Esophagus (tissue), 2 donors: ENCODE measurements around the gene PTGDS. TPM values are rescaled to one million over a fixed set of nuclear protein-coding genes. Genes with fewer than 3 reads are reported as not detected.

Experiments
- H3K27ac ChIP-seq, 2 donors: one replicate each; pipeline ENCODE4 v1.5.1; 2013; ENCODE audit warnings: low read depth in 2 of 2, mild to moderate bottlenecking in 2 of 2, inconsistent platforms in 1 of 2, low read length in 1 of 2, moderate library complexity in 1 of 2
- H3K27me3 ChIP-seq, 2 donors: one replicate each; pipeline ENCODE4 v1.6.1; 2013; ENCODE audit warnings: low read length in 2 of 2, control low read depth in 1 of 2, mild to moderate bottlenecking in 1 of 2; ENCODE audit not compliant: insufficient read depth in 2 of 2, control insufficient read depth in 1 of 2
- H3K36me3 ChIP-seq, 2 donors: one replicate each; pipeline ENCODE4 v1.6.1; 2013; ENCODE audit warnings: low read length in 1 of 2; ENCODE audit not compliant: control insufficient read depth in 2 of 2, insufficient read depth in 2 of 2
- H3K4me1 ChIP-seq, 2 donors: one replicate each; pipeline ENCODE4 v1.6.1; 2013; ENCODE audit warnings: low read length in 1 of 2; ENCODE audit not compliant: control insufficient read depth in 2 of 2, insufficient read depth in 2 of 2
- H3K4me3 ChIP-seq, 2 donors: one replicate each; pipeline ENCODE4 v1.5.1; 2013; ENCODE audit warnings: low read length in 2 of 2, mild to moderate bottlenecking in 2 of 2, low read depth in 1 of 2, moderate library complexity in 1 of 2
- H3K9me3 ChIP-seq, 2 donors: one replicate each; pipeline ENCODE4 v1.6.1; 2013; ENCODE audit warnings: mild to moderate bottlenecking in 2 of 2, low read depth in 1 of 2, low read length in 1 of 2, moderate library complexity in 1 of 2; ENCODE audit not compliant: control insufficient read depth in 2 of 2, insufficient read depth in 1 of 2
- WGBS, 2 donors: extraction: QIAGEN DNeasy Blood & Tissue Kit; methylation state at CpG; one replicate each; pipeline ENCODE4 v1.1.7; 2013; 5-methylcytosine and 5-hydroxymethylcytosine counted together
- polyA plus RNA-seq, 2 donors: library from polyadenylated mRNA; stranded (reverse); fragments of 200-250 nt; gene quantifications; one replicate each; pipeline ENCODE4 v1.2.3, GENCODE V29; 2013
- donor health status: healthy with polysubstance abuse.
- donor health status: Bipolar disorder and iron deficiency.

PTGDS gene
- polyA plus RNA-seq, 2 donors = 18.4 to 42.3 TPM

- Histone ChIP-seq H3K4me1 (peaks cover 0 to 2% of the 10 kb centered on the region in 2 donors), H3K4me3 (no peak overlapping the region), H3K36me3 (no peaks in the 10 kb centered on the region), H3K27me3 (no peaks in the 10 kb centered on the region), H3K27ac (no peak overlapping the region), H3K9me3 (no peaks in the 10 kb centered on the region)
- WGBS, 2 donors = 9 to 11% methylated on average over 45 to 48 of the region's 48 CpGs
These were observed 7.8 kb downstream of the PTGDS start for GRCh38 chr9:136985027-136985602.

GRCh38 chr9:136985853-136986252, 8.5 kb downstream of the PTGDS start:
- Histone ChIP-seq H3K27ac (no peak overlapping the region), H3K4me3 (no peak overlapping the region), H3K9me3 (no peaks in the 10 kb centered on the region), H3K36me3 (no peaks in the 10 kb centered on the region), H3K27me3 (no peaks in the 10 kb centered on the region), H3K4me1 (peaks cover 0 to 2% of the 10 kb centered on the region in 2 donors)
- WGBS, 2 donors = 34 to 37% methylated on average over 32 to 33 of the region's 33 CpGs

- Histone ChIP-seq H3K9me3 (no peaks in the 10 kb centered on the region), H3K36me3 (peaks cover 0 to 4% of the 10 kb centered on the region in 2 donors), H3K4me3 (no peak overlapping the region), H3K4me1 (peaks cover 0 to 12% of the 10 kb centered on the region in 2 donors), H3K27ac (no peak overlapping the region), H3K27me3 (no peaks in the 10 kb centered on the region)
- 97% methylated on average over 4 of the region's 4 CpGs for WGBS, 2 donors
These were observed 11.6 kb downstream of the PTGDS start for GRCh38 chr9:136988872-136989271.

GRCh38 chr9:136990242-136990911, 13.1 kb downstream of the PTGDS start:
- no peak overlapping the region for H3K27ac ChIP-seq
- 66 to 82% methylated on average over 10 of the region's 10 CpGs for WGBS, 2 donors
- no peak overlapping the region for H3K4me3 ChIP-seq
- no peaks in the 10 kb centered on the region for H3K9me3 ChIP-seq
- peaks cover 0 to 21% of the 10 kb centered on the region in 2 donors for H3K4me1 ChIP-seq
- no peaks in the 10 kb centered on the region for H3K27me3 ChIP-seq
- H3K36me3 ChIP-seq = peaks cover 0 to 9% of the 10 kb centered on the region in 2 donors

- peaks cover 0 to 9% of the 10 kb centered on the region in 2 donors for H3K36me3 ChIP-seq
- peak within 1 kb of the TSS; percentile 52 to 70 for H3K4me3 ChIP-seq
- WGBS, 2 donors = 0 to 3% methylated on average over 49 to 92 of the region's 92 CpGs
- H3K27me3 ChIP-seq = no peaks in the 10 kb centered on the region
- H3K4me1 ChIP-seq = peaks cover 0 to 27% of the 10 kb centered on the region in 2 donors
- no peaks in the 10 kb centered on the region for H3K9me3 ChIP-seq
- peak within 1 kb of the TSS; percentile 84 to 90 for H3K27ac ChIP-seq
These were observed 14.9 kb downstream of the PTGDS start, which contains the start of gene PAXX for GRCh38 chr9:136991993-136992818. TSS of gene PAXX (plus strand) at chr9:136992422. CDS start at chr9:136992444, 22 bp downstream.

GRCh38 chr9:136992819-136993369, 15.6 kb downstream of the PTGDS start:
- Histone ChIP-seq H3K4me1 (peaks cover 0 to 32% of the 10 kb centered on the region in 2 donors), H3K36me3 (peaks cover 0 to 9% of the 10 kb centered on the region in 2 donors), H3K9me3 (no peaks in the 10 kb centered on the region), H3K4me3 (peak overlapping the region; percentile 52 to 70), H3K27ac (peak overlapping the region; percentile 84 to 85), H3K27me3 (no peaks in the 10 kb centered on the region)
- WGBS, 2 donors = 30 to 33% methylated on average over 18 of the region's 18 CpGs

GRCh38 chr9:136994180-136994887, 17.0 kb downstream of the PTGDS start:
- no peaks in the 10 kb centered on the region for H3K27me3 ChIP-seq
- H3K27ac ChIP-seq = peak overlapping the region; percentile 64 to 84

GRCh38 chr9:136994888-136995230, 17.6 kb downstream of the PTGDS start:
- H3K27me3 ChIP-seq = no peaks in the 10 kb centered on the region
- H3K4me3 ChIP-seq = peak overlapping the region; percentile 51 to 52
- peaks cover 0 to 9% of the 10 kb centered on the region in 2 donors for H3K36me3 ChIP-seq
- H3K9me3 ChIP-seq = no peaks in the 10 kb centered on the region
- peaks cover 0 to 35% of the 10 kb centered on the region in 2 donors for H3K4me1 ChIP-seq
- WGBS, 2 donors = 45 to 47% methylated on average over 40 of the region's 40 CpGs
- H3K27ac ChIP-seq = peak overlapping the region; percentile 88

More at GRCh38 chr9:136994180-136994887, 17.0 kb downstream of the PTGDS start:
- Histone ChIP-seq H3K36me3 (peaks cover 0 to 9% of the 10 kb centered on the region in 2 donors), H3K4me3 (peak overlapping the region; percentile 51 to 70), H3K9me3 (no peaks in the 10 kb centered on the region), H3K4me1 (peaks cover 0 to 35% of the 10 kb centered on the region in 2 donors)
- 60 to 62% methylated on average over 54 of the region's 54 CpGs for WGBS, 2 donors

GRCh38 chr9:136995362-136995761, 18.1 kb downstream of the PTGDS start:
- H3K4me3 ChIP-seq = peak overlapping the region; percentile 51 to 52
- H3K27me3 ChIP-seq = no peaks in the 10 kb centered on the region
- H3K36me3 ChIP-seq = peaks cover 0 to 9% of the 10 kb centered on the region in 2 donors
- WGBS, 2 donors = 22 to 29% methylated on average over 30 of the region's 30 CpGs
- peak overlapping the region; percentile 88 for H3K27ac ChIP-seq
- no peaks in the 10 kb centered on the region for H3K9me3 ChIP-seq
- peaks cover 0 to 35% of the 10 kb centered on the region in 2 donors for H3K4me1 ChIP-seq
